Naive B cell (primary cell): ENCODE measurements around the gene MRNIP. TPM values are rescaled to one million over a fixed set of nuclear protein-coding genes. Genes with fewer than 3 reads are reported as not detected.
A peak's percentile ranks its signal among the peaks of the same experiment; 100 is the strongest.

Experiments used
- ATAC-seq, 2 donors: fragments of 150-1000 bp; cut with Tn5 transposase; 2 replicates each; pipeline ENCODE4 v1.10.0; 2021; ENCODE audit warnings: low read depth in 2 of 2, mild to moderate bottlenecking in 2 of 2, moderate library complexity in 2 of 2
- DNase-seq: peaks from one replicate; pipeline ENCODE4 v3.0.0; 2022
- H3K27ac Mint-ChIP-seq, 6 donors: one replicate each; pipeline ENCODE4 v1.8.0; 2020 to 2022; ENCODE audit warnings: mild to moderate bottlenecking in 6 of 6, mixed read lengths in 6 of 6, moderate library complexity in 5 of 6, inconsistent platforms in 2 of 6
- H3K27me3 Mint-ChIP-seq, 3 donors: one replicate each; pipeline ENCODE4 v1.8.0; 2021 to 2022; ENCODE audit warnings: mixed read lengths in 3 of 3, mild to moderate bottlenecking in 1 of 3
- H3K36me3 Mint-ChIP-seq, 2 donors: one replicate each; pipeline ENCODE4 v1.8.0; 2020 to 2022; ENCODE audit warnings: mixed read lengths in 2 of 2, inconsistent platforms in 1 of 2, mild to moderate bottlenecking in 1 of 2
- H3K4me1 Mint-ChIP-seq, 3 donors: one replicate each; pipeline ENCODE4 v1.8.0; 2020 to 2022; ENCODE audit warnings: mixed read lengths in 3 of 3, inconsistent platforms in 1 of 3, mild to moderate bottlenecking in 1 of 3, moderate library complexity in 1 of 3
- H3K4me3 Mint-ChIP-seq, 8 donors: one replicate each; pipeline ENCODE4 v1.8.0; 2020 to 2022; ENCODE audit warnings: mild to moderate bottlenecking in 8 of 8, mixed read lengths in 8 of 8, moderate library complexity in 8 of 8, inconsistent platforms in 2 of 8
- H3K9me3 Mint-ChIP-seq, 7 donors: one replicate each; pipeline ENCODE4 v1.8.0; 2020 to 2022; ENCODE audit warnings: mixed read lengths in 7 of 7, mild to moderate bottlenecking in 5 of 7, inconsistent platforms in 2 of 7, moderate library complexity in 1 of 7
- polyA plus RNA-seq, 6 donors: library from polyadenylated mRNA; unstranded; fragments of 300-500 nt; fragmentation: Illumina TruSeq; gene quantifications; one replicate each; pipeline ENCODE4 v1.2.3, GENCODE V29; 2021; ENCODE audit warnings: low read depth in 6 of 6

The MRNIP gene
- 10 to 100 TPM in 5 of 6 donors, 1 to 10 TPM in 1; 4.4 to 21.2 (median 16.6) TPM for polyA plus RNA-seq

- no peaks in the 10 kb centered on the region for H3K9me3 Mint-ChIP-seq
- ATAC-seq, result peak; percentile 93 to 94
- peaks cover 7 to 26% (median 25%) of the 10 kb centered on the region in 3 donors for H3K4me1 Mint-ChIP-seq
- peaks cover 0 to 6% of the 10 kb centered on the region in 2 donors for H3K36me3 Mint-ChIP-seq
- DNase-seq, result peak; percentile 87
- H3K27me3 Mint-ChIP-seq, result no peaks in the 10 kb centered on the region
- H3K4me3 Mint-ChIP-seq, result peak within 1 kb of the TSS; percentile 93 to 99 (median 98)
- H3K27ac Mint-ChIP-seq, result peak within 1 kb of the TSS; percentile 79 to 97 (median 91)
Observed at GRCh38 chr5:179858586-179859427, at the start of gene MRNIP. TSS of gene MRNIP (minus strand) at chr5:179858817. CDS start at chr5:179858796, 21 bp downstream.

DNA sequence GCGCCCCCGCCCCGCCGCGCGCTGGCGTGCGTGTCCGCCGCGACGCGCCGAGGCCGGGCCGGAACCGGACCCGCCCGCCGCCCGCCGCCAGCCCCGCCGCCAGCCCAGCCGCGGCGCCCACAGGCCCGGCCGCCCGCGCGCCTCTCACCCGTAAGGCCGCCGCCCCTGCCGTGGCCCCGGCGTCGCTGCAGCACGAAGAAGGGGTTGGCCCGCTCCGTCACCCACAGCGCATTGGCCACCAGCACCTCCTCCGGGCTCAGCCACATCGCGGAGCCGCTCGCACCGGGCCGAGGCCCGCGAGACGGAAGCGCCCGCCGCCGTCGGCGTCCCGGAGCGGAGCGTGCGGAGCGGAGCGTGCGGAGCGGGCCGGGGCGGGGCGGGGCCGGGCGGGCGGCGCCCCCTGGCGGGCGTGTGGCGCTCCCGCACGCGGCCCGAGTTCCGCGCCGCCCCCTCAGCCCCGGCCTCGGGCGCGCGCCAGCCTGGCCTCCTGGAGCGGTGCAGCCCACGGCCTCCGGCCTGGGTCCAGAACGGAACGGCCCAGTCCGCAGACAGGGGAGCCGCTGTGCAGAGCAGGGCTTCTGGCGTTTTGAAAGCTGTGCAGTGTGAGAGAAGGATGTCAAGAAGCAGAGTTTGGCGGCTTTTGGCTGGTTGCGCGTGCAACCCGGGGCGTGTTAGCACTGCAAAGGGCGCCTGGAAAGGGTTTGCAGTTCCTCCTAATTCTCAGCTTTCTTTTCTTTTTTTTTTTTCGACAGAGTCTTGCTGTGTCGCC is 49.1 kb upstream of the MRNIP start, which contains the start of gene TBC1D9B:
Gene TBC1D9B, minus strand, starts transcription at position 342 of the 769 bp plus-strand sequence. Its CDS starts 76 bp downstream, at position 266.
- H3K36me3 Mint-ChIP-seq, result peaks cover 0 to 5% of the 10 kb centered on the region in 2 donors
- peaks cover 3 to 24% (median 14%) of the 10 kb centered on the region in 3 donors for H3K4me1 Mint-ChIP-seq
- peak within 1 kb of the TSS; percentile 86 to 93 (median 90) for H3K4me3 Mint-ChIP-seq
- H3K27ac Mint-ChIP-seq, result peak within 1 kb of the TSS in 5 of 6 donors; percentile 49 to 87 (median 85)
- no peaks in the 10 kb centered on the region for H3K27me3 Mint-ChIP-seq
- ATAC-seq (peak; percentile 88 to 89), DNase-seq (peak; percentile 74)
- H3K9me3 Mint-ChIP-seq, result no peaks in the 10 kb centered on the region

- H3K9me3 Mint-ChIP-seq, result no peaks in the 10 kb centered on the region
- peaks cover 0 to 5% of the 10 kb centered on the region in 2 donors for H3K36me3 Mint-ChIP-seq
- peak; percentile 32 for ATAC-seq
- DNase-seq, result peak; percentile 4
- peaks cover 4 to 28% (median 14%) of the 10 kb centered on the region in 3 donors for H3K4me1 Mint-ChIP-seq
- no peaks in the 10 kb centered on the region for H3K27me3 Mint-ChIP-seq
- peak overlapping the region; percentile 83 to 93 (median 88) for H3K4me3 Mint-ChIP-seq
- peak overlapping the region in 3 of 6 donors; percentile 47 to 86 (median 81) for H3K27ac Mint-ChIP-seq
Observed at GRCh38 chr5:179906795-179907555, 48.4 kb upstream of the MRNIP start.

DNA sequence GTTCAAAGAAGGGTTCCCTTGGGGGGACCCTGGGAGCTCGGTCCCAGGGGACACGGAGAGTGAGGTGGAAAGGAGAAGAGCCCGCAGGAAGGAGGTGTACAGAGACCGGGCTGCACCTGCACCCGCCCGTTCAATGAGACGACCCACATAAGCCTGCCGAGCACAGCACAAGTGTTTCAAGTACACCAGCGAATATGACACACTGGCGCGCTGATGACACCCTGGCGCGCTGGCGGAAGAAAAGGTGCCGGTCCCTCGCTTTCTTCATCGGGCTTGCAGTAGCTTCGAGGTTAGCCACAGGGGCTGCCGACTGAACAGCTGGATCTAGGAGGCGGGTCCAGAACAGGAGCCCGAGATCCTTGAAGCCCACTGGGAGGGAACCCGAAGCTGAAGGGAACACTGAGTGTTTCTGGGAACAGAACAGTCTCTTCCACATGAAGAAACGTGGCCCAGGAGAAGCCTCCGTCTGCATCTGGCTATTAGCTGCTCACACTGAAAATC is 47.7 kb upstream of the MRNIP start:
- Mint-ChIP-seq H3K4me3 (peak overlapping the region; percentile 76 to 93 (median 88)), H3K36me3 (peaks cover 0 to 5% of the 10 kb centered on the region in 2 donors), H3K4me1 (peaks cover 6 to 28% (median 14%) of the 10 kb centered on the region in 3 donors), H3K9me3 (no peaks in the 10 kb centered on the region), H3K27me3 (no peaks in the 10 kb centered on the region), H3K27ac (peak overlapping the region in 4 of 6 donors; percentile 11 to 63 (median 36))
- DNase-seq (no peak), ATAC-seq (no peak)

- H3K27ac Mint-ChIP-seq, result peak overlapping the region in 1 of 6 donors; percentile 44
- peaks cover 6 to 28% (median 14%) of the 10 kb centered on the region in 3 donors for H3K4me1 Mint-ChIP-seq
- peaks cover 0 to 5% of the 10 kb centered on the region in 2 donors for H3K36me3 Mint-ChIP-seq
- ATAC-seq (no peak), DNase-seq (no peak)
- peak overlapping the region in 1 of 8 donors; percentile 63 for H3K4me3 Mint-ChIP-seq
- H3K9me3 Mint-ChIP-seq, result no peaks in the 10 kb centered on the region
- no peaks in the 10 kb centered on the region for H3K27me3 Mint-ChIP-seq
Observed at GRCh38 chr5:179905161-179905560, 46.5 kb upstream of the MRNIP start.

- H3K27me3 Mint-ChIP-seq, result no peaks in the 10 kb centered on the region
- H3K4me1 Mint-ChIP-seq, result peaks cover 6 to 28% (median 17%) of the 10 kb centered on the region in 3 donors
- no peak overlapping the region for H3K27ac Mint-ChIP-seq
- H3K36me3 Mint-ChIP-seq, result peaks cover 0 to 5% of the 10 kb centered on the region in 2 donors
- no peak for DNase-seq
- ATAC-seq, result no peak
- peak overlapping the region in 1 of 8 donors; percentile 63 for H3K4me3 Mint-ChIP-seq
- H3K9me3 Mint-ChIP-seq, result no peaks in the 10 kb centered on the region
Observed at GRCh38 chr5:179904463-179905160, 46.0 kb upstream of the MRNIP start.

DNA sequence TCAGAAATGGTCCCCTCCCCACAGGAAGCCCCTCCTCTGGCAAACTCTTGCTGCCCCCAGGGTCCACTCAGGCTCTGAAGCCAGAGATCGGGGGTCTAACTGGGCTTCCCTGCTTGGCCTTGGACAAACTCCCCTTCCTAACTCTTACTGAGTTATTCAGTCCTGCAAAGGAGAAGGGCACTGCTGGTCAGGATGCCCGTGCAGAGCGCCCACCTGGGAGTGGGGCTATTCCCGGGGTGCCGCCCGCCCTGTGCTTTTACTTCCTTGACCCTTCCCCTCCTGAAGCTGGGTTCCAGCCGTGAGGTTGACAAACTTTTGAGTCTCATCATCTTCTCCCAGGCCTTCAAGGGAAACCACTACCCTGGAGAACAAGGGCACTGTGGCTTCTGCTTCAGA is 44.1 kb upstream of the MRNIP start:
- Mint-ChIP-seq H3K9me3 (no peaks in the 10 kb centered on the region), H3K4me3 (no peak overlapping the region), H3K27me3 (no peaks in the 10 kb centered on the region), H3K4me1 (peaks cover 6 to 28% (median 16%) of the 10 kb centered on the region in 3 donors), H3K36me3 (peaks cover 1 to 6% of the 10 kb centered on the region in 2 donors), H3K27ac (no peak overlapping the region)
- ATAC-seq, result no peak
- no peak for DNase-seq

GRCh38 chr5:179901915-179902762 is 43.5 kb upstream of the MRNIP start:
- H3K27ac Mint-ChIP-seq, result peak overlapping the region in 1 of 6 donors; percentile 81
- H3K27me3 Mint-ChIP-seq, result no peaks in the 10 kb centered on the region
- H3K4me1 Mint-ChIP-seq, result peaks cover 6 to 27% (median 16%) of the 10 kb centered on the region in 3 donors
- peaks cover 5 to 10% of the 10 kb centered on the region in 2 donors for H3K36me3 Mint-ChIP-seq
- H3K4me3 Mint-ChIP-seq, result peak overlapping the region in 1 of 8 donors; percentile 26
- no peaks in the 10 kb centered on the region for H3K9me3 Mint-ChIP-seq
- no peak for ATAC-seq
- no peak for DNase-seq

GRCh38 chr5:179901462-179901861 is 42.8 kb upstream of the MRNIP start:
- ATAC-seq (no peak), DNase-seq (no peak)
- Mint-ChIP-seq H3K4me1 (peaks cover 4 to 20% (median 16%) of the 10 kb centered on the region in 3 donors), H3K27ac (peak overlapping the region in 1 of 6 donors; percentile 65), H3K9me3 (no peaks in the 10 kb centered on the region), H3K4me3 (no peak overlapping the region), H3K27me3 (no peaks in the 10 kb centered on the region), H3K36me3 (peaks cover 5 to 10% of the 10 kb centered on the region in 2 donors)

DNA sequence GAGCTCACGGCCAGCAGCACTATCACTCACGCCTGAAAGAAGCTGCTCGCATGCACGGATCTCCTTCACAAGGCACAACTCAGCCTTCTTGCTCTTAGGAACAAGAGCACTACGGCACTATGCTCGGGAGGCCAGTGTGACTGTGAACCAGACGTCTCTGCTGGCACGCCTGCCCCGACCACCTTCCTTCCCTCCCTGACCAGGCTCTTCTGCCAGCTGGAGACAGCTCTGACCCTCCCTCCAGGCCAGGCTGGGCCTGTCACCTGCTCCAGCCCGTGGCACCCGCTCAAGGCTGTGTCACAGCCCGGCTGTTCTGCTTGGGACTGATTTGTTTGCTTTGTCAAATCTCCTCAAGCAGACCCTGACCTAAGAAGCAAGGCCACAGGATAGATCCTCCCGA is 42.1 kb upstream of the MRNIP start:
- DNase-seq, result no peak
- Mint-ChIP-seq H3K27me3 (no peaks in the 10 kb centered on the region), H3K36me3 (peaks cover 5 to 10% of the 10 kb centered on the region in 2 donors), H3K4me3 (no peak overlapping the region), H3K9me3 (no peaks in the 10 kb centered on the region), H3K27ac (no peak overlapping the region), H3K4me1 (peaks cover 4 to 13% (median 11%) of the 10 kb centered on the region in 3 donors)
- ATAC-seq, result no peak

DNA sequence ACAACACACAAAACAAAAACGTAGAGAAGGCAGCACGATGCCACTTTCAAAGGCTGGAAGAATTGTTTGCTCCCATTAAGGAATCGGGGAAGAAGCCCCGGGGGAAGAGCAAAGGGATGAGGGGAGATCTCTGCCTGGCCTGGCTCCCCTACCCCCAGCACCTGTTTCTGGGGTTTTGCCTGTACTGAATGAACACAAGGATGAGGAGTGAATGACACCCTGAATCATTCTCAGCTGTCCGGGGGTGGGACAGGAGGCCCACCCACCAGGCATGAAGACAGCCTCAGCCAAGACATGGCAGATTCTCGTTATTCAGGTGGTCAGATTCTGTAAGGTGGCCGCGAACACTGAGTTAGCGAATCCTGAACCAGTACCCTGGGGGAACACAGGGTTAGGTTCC is 41.6 kb upstream of the MRNIP start:
- ATAC-seq, result no peak
- Mint-ChIP-seq H3K27me3 (no peaks in the 10 kb centered on the region), H3K4me3 (no peak overlapping the region), H3K36me3 (peaks cover 5 to 10% of the 10 kb centered on the region in 2 donors), H3K4me1 (peaks cover 4 to 11% (median 9%) of the 10 kb centered on the region in 3 donors), H3K9me3 (no peaks in the 10 kb centered on the region), H3K27ac (peak overlapping the region in 2 of 6 donors; percentile 48 to 61)
- DNase-seq, result no peak
